Prostate gland (tissue), 2 donors: ENCODE measurements around the gene APOO. TPM values are rescaled to one million over a fixed set of nuclear protein-coding genes. Genes with fewer than 3 reads are reported as not detected.

ENCODE experiments used
- DNase-seq: peaks from one replicate; pipeline ENCODE4 v3.0.0-alpha.2; 2019; ENCODE audit warnings: low spot score
- H3K27ac ChIP-seq, 2 donors: fragments of 200-600 bp; sonication (generic); 2 replicates each; pipeline ENCODE4 v1.5.1; 2017 to 2019
- H3K27me3 ChIP-seq: fragments of 200-600 bp; sonication (generic); replicated peaks from 2 replicates; pipeline ENCODE4 v1.5.1; 2019; ENCODE audit not compliant: insufficient read depth
- H3K36me3 ChIP-seq, 2 donors: fragments of 200-600 bp; sonication (generic); 1 replicate in 1 of 2; 2 replicates in 1 of 2; pipeline versions ENCODE4 v1.5.1 to v1.8.1; 2017 to 2019
- H3K4me1 ChIP-seq: fragments of 200-600 bp; sonication (generic); replicated peaks from 2 replicates; pipeline ENCODE4 v1.5.1; 2019
- H3K4me3 ChIP-seq, 2 donors: fragments of 200-600 bp; sonication (generic); 2 replicates each; pipeline ENCODE4 v1.5.1; 2017 to 2019
- H3K9me3 ChIP-seq: fragments of 200-600 bp; sonication (generic); 2 replicates; pipeline ENCODE4 v1.5.1; 2017
- CTCF ChIP-seq, 4 experiments: fragments of 200-600 bp in 2 of 4; fragments of 450-650 bp in 2 of 4; sonication (generic) in 2 of 4; IDR thresholded peaks; 1 replicate in 3 of 4; 2 replicates in 1 of 4; pipeline ENCODE4 v1.5.1; 2016 to 2019; ENCODE audit warnings: antibody characterized with exemption in 4 of 4, mild to moderate bottlenecking in 2 of 4, moderate library complexity in 2 of 4
- POLR2A ChIP-seq: fragments of 450-650 bp; IDR thresholded peaks from one replicate; pipeline ENCODE4 v1.6.1; 2016; ENCODE audit warnings: antibody characterized with exemption, mild to moderate bottlenecking
- POLR2AphosphoS5 ChIP-seq: sonication (generic); formaldehyde crosslinking; IDR thresholded peaks from one replicate; pipeline ENCODE4 v1.6.1; 2017; ENCODE audit warnings: antibody characterized with exemption
- WGBS: methylation state at CpG from one replicate; pipeline ENCODE4 v1.1.5; 2018; 5-methylcytosine and 5-hydroxymethylcytosine counted together
- intact Hi-C: fragments of 100-400 bp; cut with DNase I; formaldehyde crosslinking; loops from one replicate; pipeline ENCODE4 v1.14.2; 2022
- total RNA-seq, 2 donors: library from RNA; depleted of rRNA; stranded (reverse); fragments of >200 nt; gene quantifications; one replicate each; pipeline ENCODE4 v1.1.0, GENCODE V29; 2016

The APOO gene
- total RNA-seq, 2 donors from 2014 or later = 12.3 to 17.3 TPM

- no peaks in the 10 kb centered on the region for H3K36me3 ChIP-seq
- no peaks in the 10 kb centered on the region for H3K4me1 ChIP-seq
- intact Hi-C loops = no loop called here
- no peak for DNase-seq
- no peak overlapping the region for H3K27ac ChIP-seq
- no peaks in the 10 kb centered on the region for H3K9me3 ChIP-seq
- H3K4me3 ChIP-seq = no peak overlapping the region
- H3K27me3 ChIP-seq = no peaks in the 10 kb centered on the region
- TF ChIP-seq POLR2A = no peak
- no peak for TF ChIP-seq POLR2AphosphoS5
- no peak for TF ChIP-seq CTCF (IDR thresholded peaks at IDR 0.05)
- 70% methylated on average over 3 of the region's 3 CpGs for WGBS
These were observed 67.1 kb downstream of the APOO start for GRCh38 chrX:23840674-23841073.

- no peak for DNase-seq
- intact Hi-C loops = no loop called here
- H3K9me3 ChIP-seq = no peaks in the 10 kb centered on the region
- no peaks in the 10 kb centered on the region for H3K27me3 ChIP-seq
- 100% methylated on average over 1 of the region's 1 CpG for WGBS
- H3K4me1 ChIP-seq = no peaks in the 10 kb centered on the region
- TF ChIP-seq POLR2A (no peak), CTCF (IDR thresholded peaks at IDR 0.05) (no peak), POLR2AphosphoS5 (no peak)
- H3K27ac ChIP-seq = no peak overlapping the region
- no peak overlapping the region for H3K4me3 ChIP-seq
- H3K36me3 ChIP-seq = no peaks in the 10 kb centered on the region
These were observed 68.8 kb downstream of the APOO start for GRCh38 chrX:23838953-23839352.

GRCh38 chrX:23832721-23833120, 75.0 kb downstream of the APOO start:
- no peaks in the 10 kb centered on the region for H3K9me3 ChIP-seq
- no peaks in the 10 kb centered on the region for H3K27me3 ChIP-seq
- H3K4me1 ChIP-seq = no peaks in the 10 kb centered on the region
- H3K27ac ChIP-seq = no peak overlapping the region
- TF ChIP-seq POLR2A (no peak), POLR2AphosphoS5 (no peak), CTCF (IDR thresholded peaks at IDR 0.05) (no peak)
- no peaks in the 10 kb centered on the region for H3K36me3 ChIP-seq
- intact Hi-C loops = no loop called here
- no peak for DNase-seq
- no peak overlapping the region for H3K4me3 ChIP-seq
- 78% methylated on average over 1 of the region's 1 CpG for WGBS

GRCh38 chrX:23828881-23829280, 78.9 kb downstream of the APOO start:
- Histone ChIP-seq H3K27me3 (no peaks in the 10 kb centered on the region), H3K36me3 (no peaks in the 10 kb centered on the region), H3K4me3 (no peak overlapping the region), H3K4me1 (no peaks in the 10 kb centered on the region), H3K9me3 (no peaks in the 10 kb centered on the region), H3K27ac (no peak overlapping the region)
- WGBS = 84% methylated on average over 5 of the region's 5 CpGs
- TF ChIP-seq CTCF (IDR thresholded peaks at IDR 0.05) = no peak
- DNase-seq = no peak
- intact Hi-C loops = no loop called here

GRCh38 chrX:23826653-23827052, 81.1 kb downstream of the APOO start:
- no peak for TF ChIP-seq POLR2A
- TF ChIP-seq POLR2AphosphoS5 = no peak
- TF ChIP-seq CTCF (IDR thresholded peaks at IDR 0.05) = no peak
- intact Hi-C loops = no loop called here
- no peaks in the 10 kb centered on the region for H3K9me3 ChIP-seq

More at GRCh38 chrX:23826653-23827052, 81.1 kb downstream of the APOO start:
- DNase-seq = no peak
- no peaks in the 10 kb centered on the region for H3K4me1 ChIP-seq
- no peaks in the 10 kb centered on the region for H3K36me3 ChIP-seq
- H3K27me3 ChIP-seq = no peaks in the 10 kb centered on the region
- H3K27ac ChIP-seq = no peak overlapping the region
- no peak overlapping the region for H3K4me3 ChIP-seq
